Naive thymus-derived CD4-positive, alpha-beta T cell (primary cell): ENCODE results near the gene LACC1. TPM values are rescaled to one million over a fixed set of nuclear protein-coding genes. Genes with fewer than 3 reads are reported as not detected.

Experiments
- ATAC-seq: fragments of 150-1000 bp; cut with Tn5 transposase; 2 replicates; pipeline ENCODE4 v1.10.0; 2021; ENCODE audit warnings: mild to moderate bottlenecking, moderate library complexity
- CTCF ChIA-PET: fragments of 350-600 bp; sonication (Branson Sonifier 250); formaldehyde crosslinking; loops from one replicate; lab custom pipeline; 2021; ENCODE audit warnings: antibody characterized with exemption; lab: Charles Lee
- POLR2A ChIA-PET: fragments of 350-600 bp; sonication (Branson Sonifier 250); formaldehyde crosslinking; loops from one replicate; lab custom pipeline; 2021; ENCODE audit warnings: antibody characterized with exemption, inconsistent platforms; lab: Charles Lee
- DNase-seq, 9 donors: peaks; one replicate each; pipeline versions ENCODE4 v3.0.0 to v3.0.0-alpha.2; 2020 to 2022; ENCODE audit warnings: mixed read lengths in 1 of 9
- H3K27ac ChIP-seq: one replicate; pipeline ENCODE4 v1.7.0; 2013; ENCODE audit warnings: mild to moderate bottlenecking, low read depth, low read length, moderate library complexity
- H3K27me3 ChIP-seq, 2 donors: one replicate each; pipeline ENCODE4 v1.7.0; 2013; ENCODE audit warnings: low read length in 2 of 2, mild to moderate bottlenecking in 2 of 2, moderate library complexity in 2 of 2; ENCODE audit not compliant: control insufficient read depth in 2 of 2, insufficient read depth in 2 of 2
- H3K36me3 ChIP-seq, 3 experiments: 1 replicate in 2 of 3; 2 replicates in 1 of 3; pipeline ENCODE4 v1.7.0; 2013; ENCODE audit warnings: low read length in 3 of 3, mild to moderate bottlenecking in 3 of 3, moderate library complexity in 1 of 3; ENCODE audit not compliant: insufficient read depth in 3 of 3, control insufficient read depth in 2 of 3
- H3K4me1 ChIP-seq, 2 donors: one replicate each; pipeline ENCODE4 v1.7.0; 2013; ENCODE audit warnings: low read length in 2 of 2, mild to moderate bottlenecking in 2 of 2, moderate library complexity in 1 of 2; ENCODE audit not compliant: control insufficient read depth in 2 of 2, insufficient read depth in 2 of 2
- H3K4me3 ChIP-seq: 2 replicates; pipeline ENCODE4 v1.7.0; 2013; ENCODE audit warnings: mild to moderate bottlenecking, low read length
- H3K9me3 ChIP-seq, 3 experiments: 1 replicate in 2 of 3; 2 replicates in 1 of 3; pipeline ENCODE4 v1.7.0; 2013; ENCODE audit warnings: low read length in 3 of 3; ENCODE audit not compliant: control insufficient read depth in 2 of 3
- H3K27ac Mint-ChIP-seq, 9 donors: one replicate each; pipeline ENCODE4 v1.8.0; 2020 to 2022; ENCODE audit warnings: mixed read lengths in 9 of 9, mild to moderate bottlenecking in 8 of 9, moderate library complexity in 5 of 9, inconsistent platforms in 2 of 9
- H3K27me3 Mint-ChIP-seq, 5 donors: one replicate each; pipeline ENCODE4 v1.8.0; 2021 to 2022; ENCODE audit warnings: mixed read lengths in 5 of 5, mild to moderate bottlenecking in 1 of 5
- H3K36me3 Mint-ChIP-seq, 5 donors: one replicate each; pipeline ENCODE4 v1.8.0; 2020 to 2022; ENCODE audit warnings: mixed read lengths in 5 of 5, mild to moderate bottlenecking in 3 of 5, inconsistent platforms in 1 of 5
- H3K4me1 Mint-ChIP-seq, 7 donors: one replicate each; pipeline ENCODE4 v1.8.0; 2020 to 2022; ENCODE audit warnings: mixed read lengths in 7 of 7, mild to moderate bottlenecking in 3 of 7, inconsistent platforms in 1 of 7
- H3K4me3 Mint-ChIP-seq, 10 donors: one replicate each; pipeline ENCODE4 v1.8.0; 2020 to 2022; ENCODE audit warnings: mild to moderate bottlenecking in 10 of 10, mixed read lengths in 10 of 10, moderate library complexity in 6 of 10, inconsistent platforms in 2 of 10
- H3K9me3 Mint-ChIP-seq, 11 donors: one replicate each; pipeline ENCODE4 v1.8.0; 2020 to 2022; ENCODE audit warnings: mixed read lengths in 11 of 11, mild to moderate bottlenecking in 4 of 11, inconsistent platforms in 1 of 11, moderate library complexity in 1 of 11
- intact Hi-C, 2 donors: fragments of 100-400 bp; cut with micrococcal nuclease; formaldehyde crosslinking; loops; one replicate each; pipeline ENCODE4 v1.15.1; 2023
- polyA plus RNA-seq, 2 donors: library from polyadenylated mRNA; unstranded; fragments of 300-500 nt; fragmentation: Illumina TruSeq; gene quantifications; one replicate each; pipeline ENCODE4 v1.2.3, GENCODE V29; 2021
- total RNA-seq, 6 experiments: library from RNA in 5 of 6; stranded (reverse) in 5 of 6; gene quantifications; 1 replicate in 5 of 6; 2 replicates in 1 of 6; pipeline ENCODE4 v1.2.3 and lab custom pipeline; 2021 to 2026

The LACC1 gene
- total and polyA plus RNA-seq, 7 experiments from 2014 or later = 0.65 to 5.3 (median 2.8) TPM; not detected in 1

DNA sequence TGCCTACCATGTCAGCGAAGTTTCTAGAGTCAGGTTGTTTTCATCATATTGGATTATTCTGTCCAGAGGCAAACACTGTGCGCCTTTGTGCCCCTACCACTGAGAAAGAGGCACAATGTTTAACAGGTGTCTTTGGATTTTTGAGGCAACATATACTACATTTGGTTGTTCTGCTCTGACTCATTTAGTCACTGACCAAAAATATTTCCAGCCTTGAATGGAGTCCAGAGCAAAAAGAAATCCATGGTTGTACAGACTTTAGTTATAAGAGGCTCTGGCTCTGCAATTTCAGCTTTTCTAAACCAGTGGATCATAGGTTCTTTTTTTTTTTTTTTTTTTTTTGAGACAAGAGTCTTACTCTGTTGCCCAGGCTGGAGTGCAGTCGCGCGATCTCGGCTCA lies 35.7 kb downstream of the LACC1 start:
- Histone ChIP-seq H3K4me3 (no peak overlapping the region), H3K9me3 (no peaks in the 10 kb centered on the region), H3K36me3 (no peaks in the 10 kb centered on the region), H3K27me3 (no peaks in the 10 kb centered on the region), H3K27ac (no peak overlapping the region), H3K4me1 (no peaks in the 10 kb centered on the region)
- POLR2A ChIA-PET = no interaction called here
- Mint-ChIP-seq H3K4me3 (no peak overlapping the region), H3K27ac (no peak overlapping the region), H3K9me3 (no peaks in the 10 kb centered on the region), H3K4me1 (no peaks in the 10 kb centered on the region), H3K36me3 (no peaks in the 10 kb centered on the region), H3K27me3 (peaks cover 0 to 33% (median 15%) of the 10 kb centered on the region in 5 donors)
- ATAC-seq (no peak), DNase-seq (no peak)
- CTCF ChIA-PET = interaction anchor here (0.5 to 1.1 kb wide), 3 partner anchors 105 to 564 kb away, joined by 3 to 4 read pairs (median 3); no protein-coding TSS in a partner anchor
- intact Hi-C loops = no loop called here

DNA sequence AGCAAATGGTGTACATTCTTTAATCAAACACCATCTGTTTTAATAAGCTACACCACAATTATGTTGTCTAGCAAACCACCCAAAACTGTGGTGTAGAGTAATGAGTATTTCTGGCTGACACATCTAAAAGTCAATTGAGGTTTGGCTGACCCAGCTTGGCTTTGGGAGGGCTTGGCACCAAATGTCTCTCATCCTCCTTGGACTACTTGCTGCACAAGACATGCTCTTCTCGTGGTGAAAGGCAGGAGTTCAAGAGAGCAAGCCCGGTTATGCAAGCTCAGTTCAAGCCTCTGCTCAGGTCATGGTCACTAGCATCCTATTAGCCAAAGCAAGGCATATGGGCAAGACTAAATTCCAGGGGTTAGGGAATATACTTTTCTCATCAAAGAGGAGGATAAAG lies 37.1 kb downstream of the LACC1 start:
- POLR2A ChIA-PET = no interaction called here
- H3K27me3 Mint-ChIP-seq = peaks cover 5 to 42% (median 26%) of the 10 kb centered on the region in 5 donors
- no peak overlapping the region for H3K4me3 Mint-ChIP-seq
- intact Hi-C loops = no loop called here
- DNase-seq (no peak), ATAC-seq (no peak)
- H3K4me1 ChIP-seq = no peaks in the 10 kb centered on the region
- no peak overlapping the region for H3K27ac ChIP-seq
- no peaks in the 10 kb centered on the region for H3K36me3 ChIP-seq
- no peaks in the 10 kb centered on the region for H3K4me1 Mint-ChIP-seq
- CTCF ChIA-PET = interaction anchor here (0.6 kb wide), 1 partner anchor 511 kb away, joined by 3 read pairs; no protein-coding TSS in a partner anchor
- no peak overlapping the region for H3K27ac Mint-ChIP-seq
- no peaks in the 10 kb centered on the region for H3K9me3 ChIP-seq
- H3K36me3 Mint-ChIP-seq = no peaks in the 10 kb centered on the region
- no peak overlapping the region for H3K4me3 ChIP-seq
- H3K27me3 ChIP-seq = no peaks in the 10 kb centered on the region
- H3K9me3 Mint-ChIP-seq = no peaks in the 10 kb centered on the region

DNA sequence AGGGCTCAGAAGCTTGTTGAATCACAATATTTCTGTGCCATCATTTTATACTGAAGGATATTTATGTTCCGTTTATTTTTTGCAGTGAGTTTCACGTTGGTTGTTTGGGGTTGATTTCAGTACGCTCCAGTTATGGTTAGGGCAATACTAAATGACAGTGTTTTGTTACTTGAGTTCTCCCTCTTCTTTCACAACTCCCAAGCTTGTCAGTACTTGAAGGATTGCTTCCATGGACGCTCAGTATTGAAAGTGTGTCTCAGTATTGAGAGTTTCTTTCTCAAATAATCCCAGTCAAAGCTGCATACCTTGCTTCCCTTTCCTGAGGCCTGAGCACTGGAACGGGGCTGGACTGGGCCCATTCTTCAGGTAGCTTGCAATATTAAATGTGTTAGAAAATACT lies 38.9 kb downstream of the LACC1 start:
- Mint-ChIP-seq H3K9me3 (no peaks in the 10 kb centered on the region), H3K27me3 (peaks cover 5 to 35% (median 18%) of the 10 kb centered on the region in 5 donors), H3K36me3 (no peaks in the 10 kb centered on the region), H3K4me1 (no peaks in the 10 kb centered on the region), H3K27ac (no peak overlapping the region), H3K4me3 (no peak overlapping the region)
- no peaks in the 10 kb centered on the region for H3K36me3 ChIP-seq
- ATAC-seq (no peak), DNase-seq (no peak)
- ChIA-PET POLR2A (no interaction called here), CTCF (interaction anchor here (1.4 kb wide), 1 partner anchor 10 kb away, joined by 5 read pairs; no protein-coding TSS in a partner anchor)
- no peaks in the 10 kb centered on the region for H3K9me3 ChIP-seq
- H3K27ac ChIP-seq = no peak overlapping the region
- intact Hi-C loops = no loop called here
- H3K4me1 ChIP-seq = no peaks in the 10 kb centered on the region
- no peaks in the 10 kb centered on the region for H3K27me3 ChIP-seq
- H3K4me3 ChIP-seq = no peak overlapping the region

DNA sequence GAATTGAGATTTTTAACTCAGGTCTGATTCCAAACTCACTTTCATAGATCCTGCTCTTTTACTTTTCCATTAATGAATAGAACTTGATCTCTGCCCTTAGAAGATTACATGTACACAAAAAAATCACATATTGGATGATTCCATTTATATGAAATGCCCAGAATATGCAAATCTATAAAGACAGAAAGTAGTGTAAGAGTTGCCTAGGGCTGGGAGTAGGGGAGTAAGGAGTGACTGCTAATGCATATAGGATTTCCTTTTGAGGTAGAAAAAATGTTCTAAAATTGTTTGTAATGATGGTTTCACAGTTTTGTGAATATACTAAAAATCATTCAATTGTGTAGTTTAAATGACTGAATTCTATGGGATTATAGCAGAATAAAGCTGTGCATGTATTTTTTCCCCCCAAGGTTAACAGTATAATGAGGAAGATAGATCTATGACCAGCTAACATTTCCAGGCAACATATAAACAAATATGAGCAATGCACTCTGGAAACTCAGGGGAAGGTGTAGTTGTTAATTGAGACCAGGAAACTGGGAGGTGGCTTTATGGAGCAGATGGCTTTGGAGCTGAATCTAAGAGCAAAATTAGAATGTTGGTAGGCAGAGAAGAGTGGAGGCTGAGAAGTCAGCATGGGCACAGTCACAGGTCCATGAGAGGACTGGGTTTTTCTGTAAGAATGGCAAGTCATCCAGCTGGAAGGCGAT lies 41.4 kb downstream of the LACC1 start:
- POLR2A ChIA-PET = interaction anchor here (0.5 kb wide), 1 partner anchor 1178 kb away, joined by 6 read pairs; no protein-coding TSS in a partner anchor
- Mint-ChIP-seq H3K9me3 (no peaks in the 10 kb centered on the region), H3K27me3 (peaks cover 12 to 43% (median 27%) of the 10 kb centered on the region in 5 donors), H3K36me3 (no peaks in the 10 kb centered on the region), H3K27ac (no peak overlapping the region), H3K4me1 (no peaks in the 10 kb centered on the region), H3K4me3 (no peak overlapping the region)
- Histone ChIP-seq H3K36me3 (no peaks in the 10 kb centered on the region), H3K27me3 (no peaks in the 10 kb centered on the region), H3K9me3 (no peaks in the 10 kb centered on the region), H3K4me1 (no peaks in the 10 kb centered on the region), H3K27ac (no peak overlapping the region), H3K4me3 (no peak overlapping the region)
- CTCF ChIA-PET = no interaction called here
- DNase-seq (no peak), ATAC-seq (no peak)
- intact Hi-C loops = no loop called here

DNA sequence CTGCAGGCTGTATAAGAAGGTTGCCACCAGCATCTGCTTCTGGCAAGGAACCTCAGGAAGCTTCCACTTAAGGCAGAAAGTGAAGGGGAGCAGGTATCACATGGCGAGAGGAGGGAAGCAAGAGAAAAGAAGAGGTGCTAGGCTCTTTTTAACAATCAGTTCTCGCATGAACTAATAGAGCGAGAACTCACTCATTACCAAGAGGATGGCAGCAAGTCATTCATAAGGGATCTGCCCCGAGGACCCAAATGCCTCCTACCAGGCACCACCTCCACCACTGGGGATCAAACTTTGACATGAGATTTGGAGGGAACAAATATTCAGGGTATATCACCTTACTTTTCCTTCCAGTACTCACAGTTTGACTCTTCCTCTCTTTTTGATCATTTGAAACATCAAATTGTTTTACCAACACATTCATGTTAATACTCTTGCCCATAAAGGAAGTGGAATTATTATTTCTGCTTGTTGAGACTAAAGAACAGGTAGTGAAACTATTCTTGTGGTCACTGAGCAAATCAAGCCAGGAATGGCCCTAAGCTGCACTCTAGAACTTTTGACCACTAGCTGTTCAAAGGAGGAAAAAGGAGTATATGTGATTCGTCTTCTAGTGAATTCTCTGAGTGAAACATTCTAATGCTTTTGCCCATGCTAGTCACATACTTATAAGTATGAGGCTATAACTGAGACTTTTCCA lies 45.0 kb downstream of the LACC1 start:
- Mint-ChIP-seq H3K4me3 (no peak overlapping the region), H3K4me1 (no peaks in the 10 kb centered on the region), H3K36me3 (no peaks in the 10 kb centered on the region), H3K27me3 (peaks cover 17 to 43% (median 20%) of the 10 kb centered on the region in 5 donors), H3K27ac (no peak overlapping the region), H3K9me3 (no peaks in the 10 kb centered on the region)
- Histone ChIP-seq H3K27ac (no peak overlapping the region), H3K4me1 (no peaks in the 10 kb centered on the region), H3K9me3 (no peaks in the 10 kb centered on the region), H3K4me3 (no peak overlapping the region), H3K36me3 (no peaks in the 10 kb centered on the region), H3K27me3 (no peaks in the 10 kb centered on the region)
- POLR2A ChIA-PET = no interaction called here
- DNase-seq (no peak), ATAC-seq (peak; percentile 57)
- CTCF ChIA-PET = no interaction called here
- intact Hi-C loops = no loop called here

DNA sequence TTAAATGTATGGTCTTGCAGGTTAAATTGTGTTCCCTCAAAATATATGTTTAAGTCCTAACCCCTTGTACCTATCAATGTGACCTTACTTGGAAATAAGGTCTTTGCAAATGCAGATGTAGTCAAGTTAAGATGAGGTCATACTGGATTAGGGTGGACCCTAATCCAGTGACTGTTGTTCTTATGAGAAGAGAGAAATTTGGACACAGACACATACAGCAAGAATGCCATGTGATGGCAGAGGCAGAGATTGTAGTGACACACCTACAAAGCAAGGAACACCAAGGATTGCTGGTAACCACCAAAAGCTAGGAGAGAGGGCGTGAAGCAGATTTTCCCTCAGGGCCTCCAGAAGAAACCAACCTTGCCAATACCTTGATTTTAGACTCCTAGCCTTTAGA lies 50.2 kb downstream of the LACC1 start:
- Histone ChIP-seq H3K9me3 (no peaks in the 10 kb centered on the region), H3K4me1 (no peaks in the 10 kb centered on the region), H3K36me3 (no peaks in the 10 kb centered on the region), H3K4me3 (no peak overlapping the region), H3K27me3 (no peaks in the 10 kb centered on the region), H3K27ac (no peak overlapping the region)
- Mint-ChIP-seq H3K27ac (no peak overlapping the region), H3K4me3 (no peak overlapping the region), H3K36me3 (no peaks in the 10 kb centered on the region), H3K27me3 (peaks cover 11 to 34% (median 17%) of the 10 kb centered on the region in 5 donors), H3K9me3 (peaks cover 0 to 2% (median 0%) of the 10 kb centered on the region in 11 donors), H3K4me1 (no peaks in the 10 kb centered on the region)
- no peak for ATAC-seq
- ChIA-PET POLR2A (no interaction called here), CTCF (no interaction called here)
- no peak for DNase-seq
- intact Hi-C loops = loop anchor here in 1 of 2 donors (10.0 kb wide), 1 partner anchor 55 kb away; no protein-coding TSS in a partner anchor
